HepG2 (cell line): Measurements from ENCODE around the gene BPHL. TPM values are rescaled to one million over a fixed set of nuclear protein-coding genes. Genes with fewer than 3 reads are reported as not detected.
A peak's percentile ranks its signal among the peaks of the same experiment; 100 is the strongest.

Experiments used
- AKAP8 ChIP-seq: sonication (generic); formaldehyde crosslinking; IDR thresholded peaks from 2 replicates; pipeline ENCODE4 v1.5.1; 2020; ENCODE audit warnings: mild to moderate bottlenecking, missing genetic modification reagents
- FOXK1 ChIP-seq: sonication (generic); formaldehyde crosslinking; IDR thresholded peaks from 2 replicates; pipeline ENCODE4 v1.4.0; 2020; ENCODE audit warnings: low read depth, missing genetic modification reagents, borderline replicate concordance
- FOXK2 ChIP-seq: fragments of 450-650 bp; IDR thresholded peaks from 2 replicates; pipeline ENCODE4 v1.6.1; 2016
- GATA4 ChIP-seq: sonication (generic); IDR thresholded peaks from 2 replicates; pipeline ENCODE4 v1.6.1; 2016; ENCODE audit warnings: antibody characterized with exemption, low read depth, borderline replicate concordance
- KLF15 ChIP-seq: sonication (generic); formaldehyde crosslinking; IDR thresholded peaks from 2 replicates; pipeline ENCODE4 v1.8.1; 2023; ENCODE audit warnings: borderline replicate concordance, mild to moderate bottlenecking, inconsistent platforms, missing genetic modification reagents, mixed read lengths
- MAFK ChIP-seq, 2 experiments: IDR thresholded peaks in 1 of 2; conservative IDR thresholded peaks in 1 of 2; 2 replicates each; pipeline ENCODE4 v1.6.1; 2011; ENCODE audit warnings: improper control_type of control experiment in 2 of 2, low read length in 2 of 2
- NFIB ChIP-seq: sonication (generic); formaldehyde crosslinking; IDR thresholded peaks from 2 replicates; pipeline ENCODE4 v1.9.0; 2021; ENCODE audit warnings: missing genetic modification reagents, mild to moderate bottlenecking, borderline replicate concordance
- RARG ChIP-seq: sonication (generic); formaldehyde crosslinking; IDR thresholded peaks from 2 replicates; pipeline ENCODE4 v1.4.0; 2020; ENCODE audit warnings: low read depth, mild to moderate bottlenecking, missing genetic modification reagents
- REL ChIP-seq: sonication (generic); formaldehyde crosslinking; conservative IDR thresholded peaks from 2 replicates; pipeline ENCODE4 v1.8.0; 2022; ENCODE audit warnings: mild to moderate bottlenecking, missing genetic modification reagents, moderate library complexity
- SALL1 ChIP-seq: sonication (generic); formaldehyde crosslinking; IDR thresholded peaks from 2 replicates; pipeline ENCODE4 v1.8.0; 2022; ENCODE audit warnings: mild to moderate bottlenecking, missing genetic modification reagents
- ZFP62 ChIP-seq: sonication (generic); formaldehyde crosslinking; IDR thresholded peaks from 2 replicates; pipeline ENCODE4 v1.4.0; 2020; ENCODE audit warnings: missing genetic modification reagents
- ZNF326 ChIP-seq: sonication (generic); formaldehyde crosslinking; IDR thresholded peaks from 2 replicates; pipeline ENCODE4 v1.4.0; 2020; ENCODE audit warnings: missing genetic modification reagents, borderline replicate concordance
- ZNF530 ChIP-seq: sonication (generic); formaldehyde crosslinking; IDR thresholded peaks from 2 replicates; pipeline ENCODE4 v1.5.0; 2020; ENCODE audit warnings: low read depth, mild to moderate bottlenecking, missing genetic modification reagents
- ZNF749 ChIP-seq: sonication (generic); formaldehyde crosslinking; IDR thresholded peaks from 2 replicates; pipeline ENCODE4 v1.8.0; 2022; ENCODE audit warnings: mild to moderate bottlenecking, missing genetic modification reagents, moderate library complexity, borderline replicate concordance
- ZNF788 ChIP-seq: sonication (generic); formaldehyde crosslinking; IDR thresholded peaks from 2 replicates; pipeline ENCODE4 v1.5.0; 2020; ENCODE audit warnings: mild to moderate bottlenecking, missing genetic modification reagents, borderline replicate concordance
- polyA plus RNA-seq, 8 experiments: library from polyadenylated mRNA; depleted of rRNA in 3 of 8; stranded (reverse) in 7 of 8; unstranded in 1 of 8; fragments of >200 nt; fragmentation: Illumina TruSeq in 4 of 8; extraction: Trizol in 4 of 8; gene quantifications; 2 replicates each; pipeline versions ENCODE4 v1.2.1 to v1.2.3, GENCODE V29; 2011 to 2016; ENCODE audit warnings: low read depth in 4 of 8, missing spikeins in 1 of 8, mixed read lengths in 1 of 8; ENCODE audit not compliant: insufficient read depth in 1 of 8
- total RNA-seq, 5 experiments: library from RNA; depleted of rRNA; stranded (reverse); fragments of >200 nt; fragmentation: Illumina TruSeq; extraction: Trizol; gene quantifications; 2 replicates each; pipeline ENCODE4 v1.2.3, GENCODE V29; 2016; ENCODE audit warnings: low read depth in 1 of 5
- TF ChIP-seq, protein P1 (sequence below): sonication (generic); formaldehyde crosslinking; IDR thresholded peaks from 2 replicates; pipeline ENCODE4 v1.4.0; 2020; ENCODE audit warnings: missing genetic modification reagents
- TF ChIP-seq, protein P2 (sequence below): sonication (generic); formaldehyde crosslinking; IDR thresholded peaks from 2 replicates; pipeline ENCODE4 v1.5.1; 2020; ENCODE audit warnings: mild to moderate bottlenecking, missing genetic modification reagents, borderline replicate concordance
- TF ChIP-seq, protein P3 (sequence below): sonication (generic); formaldehyde crosslinking; IDR thresholded peaks from 2 replicates; pipeline ENCODE4 v1.5.0; 2020; ENCODE audit warnings: mild to moderate bottlenecking, missing genetic modification reagents

Gene BPHL
- total and polyA plus RNA-seq, 2 of the 13 experiments (the other 11 are each of a cell fraction or from before 2014, with no cell fraction given): 37.8 to 39.5 TPM

DNA sequence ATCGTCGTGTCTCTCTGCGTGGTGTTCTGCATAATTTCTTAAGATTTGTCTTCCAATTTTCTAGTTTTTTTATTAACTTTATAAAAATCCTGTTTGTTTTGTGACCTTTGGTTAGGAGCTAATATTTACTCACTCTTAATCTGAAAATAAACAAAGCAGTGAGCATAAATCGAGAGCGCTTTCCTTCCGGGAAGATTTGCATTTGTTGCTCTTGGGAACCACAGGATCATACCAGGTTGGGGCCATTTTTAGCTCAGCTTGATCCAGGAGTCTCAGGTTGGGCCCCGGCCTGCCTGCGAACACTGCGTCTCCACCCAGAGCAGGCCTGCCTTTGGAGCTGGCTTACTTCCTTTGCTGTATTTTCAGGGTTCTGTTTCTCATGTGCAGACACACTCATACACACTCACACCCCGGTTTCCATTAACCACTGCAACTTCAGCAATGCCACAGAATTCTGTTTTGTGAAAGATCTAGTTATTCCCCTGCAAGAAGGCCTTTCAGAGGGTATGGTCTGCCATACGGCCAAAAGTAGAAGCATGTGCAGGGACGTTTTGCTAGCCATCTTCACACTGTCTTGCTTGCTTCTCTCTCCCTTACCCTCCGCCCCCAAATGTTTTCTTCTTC is 17.3 kb downstream of the BPHL start (continued):
- peak; percentile 55; the same call in 1 of the 2 replicates for TF ChIP-seq FOXK1 (CRISPR knock-in tag)
- no peak for TF ChIP-seq AKAP8 (CRISPR knock-in tag)
- TF ChIP-seq ZNF326 (CRISPR knock-in tag): no peak
- TF ChIP-seq ZFP62: no peak
- TF ChIP-seq ZNF788: no peak; the same call in 1 of the 2 replicates
- TF ChIP-seq FOXK2: no peak
- TF ChIP-seq NFIB (CRISPR knock-in tag): no peak
- TF ChIP-seq KLF15: no peak
- peak; percentile 41; the same call in 1 of the 2 replicates for TF ChIP-seq GATA4
- TF ChIP-seq SALL1 (CRISPR knock-in tag): peak; percentile 54
- TF ChIP-seq ZNF749 (CRISPR knock-in tag): no peak
- TF ChIP-seq RARG (CRISPR knock-in tag): no peak
- TF ChIP-seq MAFK (conservative IDR thresholded peaks at IDR 0.05 in 1 of 2, IDR thresholded peaks at IDR 0.05 in 1 of 2; ENCODE audit: low read length in 2 of 2): no peak
- TF ChIP-seq, protein P1, sequence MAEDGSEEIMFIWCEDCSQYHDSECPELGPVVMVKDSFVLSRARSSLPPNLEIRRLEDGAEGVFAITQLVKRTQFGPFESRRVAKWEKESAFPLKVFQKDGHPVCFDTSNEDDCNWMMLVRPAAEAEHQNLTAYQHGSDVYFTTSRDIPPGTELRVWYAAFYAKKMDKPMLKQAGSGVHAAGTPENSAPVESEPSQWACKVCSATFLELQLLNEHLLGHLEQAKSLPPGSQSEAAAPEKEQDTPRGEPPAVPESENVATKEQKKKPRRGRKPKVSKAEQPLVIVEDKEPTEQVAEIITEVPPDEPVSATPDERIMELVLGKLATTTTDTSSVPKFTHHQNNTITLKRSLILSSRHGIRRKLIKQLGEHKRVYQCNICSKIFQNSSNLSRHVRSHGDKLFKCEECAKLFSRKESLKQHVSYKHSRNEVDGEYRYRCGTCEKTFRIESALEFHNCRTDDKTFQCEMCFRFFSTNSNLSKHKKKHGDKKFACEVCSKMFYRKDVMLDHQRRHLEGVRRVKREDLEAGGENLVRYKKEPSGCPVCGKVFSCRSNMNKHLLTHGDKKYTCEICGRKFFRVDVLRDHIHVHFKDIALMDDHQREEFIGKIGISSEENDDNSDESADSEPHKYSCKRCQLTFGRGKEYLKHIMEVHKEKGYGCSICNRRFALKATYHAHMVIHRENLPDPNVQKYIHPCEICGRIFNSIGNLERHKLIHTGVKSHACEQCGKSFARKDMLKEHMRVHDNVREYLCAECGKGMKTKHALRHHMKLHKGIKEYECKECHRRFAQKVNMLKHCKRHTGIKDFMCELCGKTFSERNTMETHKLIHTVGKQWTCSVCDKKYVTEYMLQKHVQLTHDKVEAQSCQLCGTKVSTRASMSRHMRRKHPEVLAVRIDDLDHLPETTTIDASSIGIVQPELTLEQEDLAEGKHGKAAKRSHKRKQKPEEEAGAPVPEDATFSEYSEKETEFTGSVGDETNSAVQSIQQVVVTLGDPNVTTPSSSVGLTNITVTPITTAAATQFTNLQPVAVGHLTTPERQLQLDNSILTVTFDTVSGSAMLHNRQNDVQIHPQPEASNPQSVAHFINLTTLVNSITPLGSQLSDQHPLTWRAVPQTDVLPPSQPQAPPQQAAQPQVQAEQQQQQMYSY (CRISPR knock-in tag): no peak
- no peak for TF ChIP-seq ZNF530 (CRISPR knock-in tag)
- TF ChIP-seq, protein P2, sequence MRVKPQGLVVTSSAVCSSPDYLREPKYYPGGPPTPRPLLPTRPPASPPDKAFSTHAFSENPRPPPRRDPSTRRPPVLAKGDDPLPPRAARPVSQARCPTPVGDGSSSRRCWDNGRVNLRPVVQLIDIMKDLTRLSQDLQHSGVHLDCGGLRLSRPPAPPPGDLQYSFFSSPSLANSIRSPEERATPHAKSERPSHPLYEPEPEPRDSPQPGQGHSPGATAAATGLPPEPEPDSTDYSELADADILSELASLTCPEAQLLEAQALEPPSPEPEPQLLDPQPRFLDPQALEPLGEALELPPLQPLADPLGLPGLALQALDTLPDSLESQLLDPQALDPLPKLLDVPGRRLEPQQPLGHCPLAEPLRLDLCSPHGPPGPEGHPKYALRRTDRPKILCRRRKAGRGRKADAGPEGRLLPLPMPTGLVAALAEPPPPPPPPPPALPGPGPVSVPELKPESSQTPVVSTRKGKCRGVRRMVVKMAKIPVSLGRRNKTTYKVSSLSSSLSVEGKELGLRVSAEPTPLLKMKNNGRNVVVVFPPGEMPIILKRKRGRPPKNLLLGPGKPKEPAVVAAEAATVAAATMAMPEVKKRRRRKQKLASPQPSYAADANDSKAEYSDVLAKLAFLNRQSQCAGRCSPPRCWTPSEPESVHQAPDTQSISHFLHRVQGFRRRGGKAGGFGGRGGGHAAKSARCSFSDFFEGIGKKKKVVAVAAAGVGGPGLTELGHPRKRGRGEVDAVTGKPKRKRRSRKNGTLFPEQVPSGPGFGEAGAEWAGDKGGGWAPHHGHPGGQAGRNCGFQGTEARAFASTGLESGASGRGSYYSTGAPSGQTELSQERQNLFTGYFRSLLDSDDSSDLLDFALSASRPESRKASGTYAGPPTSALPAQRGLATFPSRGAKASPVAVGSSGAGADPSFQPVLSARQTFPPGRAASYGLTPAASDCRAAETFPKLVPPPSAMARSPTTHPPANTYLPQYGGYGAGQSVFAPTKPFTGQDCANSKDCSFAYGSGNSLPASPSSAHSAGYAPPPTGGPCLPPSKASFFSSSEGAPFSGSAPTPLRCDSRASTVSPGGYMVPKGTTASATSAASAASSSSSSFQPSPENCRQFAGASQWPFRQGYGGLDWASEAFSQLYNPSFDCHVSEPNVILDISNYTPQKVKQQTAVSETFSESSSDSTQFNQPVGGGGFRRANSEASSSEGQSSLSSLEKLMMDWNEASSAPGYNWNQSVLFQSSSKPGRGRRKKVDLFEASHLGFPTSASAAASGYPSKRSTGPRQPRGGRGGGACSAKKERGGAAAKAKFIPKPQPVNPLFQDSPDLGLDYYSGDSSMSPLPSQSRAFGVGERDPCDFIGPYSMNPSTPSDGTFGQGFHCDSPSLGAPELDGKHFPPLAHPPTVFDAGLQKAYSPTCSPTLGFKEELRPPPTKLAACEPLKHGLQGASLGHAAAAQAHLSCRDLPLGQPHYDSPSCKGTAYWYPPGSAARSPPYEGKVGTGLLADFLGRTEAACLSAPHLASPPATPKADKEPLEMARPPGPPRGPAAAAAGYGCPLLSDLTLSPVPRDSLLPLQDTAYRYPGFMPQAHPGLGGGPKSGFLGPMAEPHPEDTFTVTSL (CRISPR knock-in tag): peak; percentile 89; the same call in 1 of the 2 replicates
- TF ChIP-seq, protein P3, sequence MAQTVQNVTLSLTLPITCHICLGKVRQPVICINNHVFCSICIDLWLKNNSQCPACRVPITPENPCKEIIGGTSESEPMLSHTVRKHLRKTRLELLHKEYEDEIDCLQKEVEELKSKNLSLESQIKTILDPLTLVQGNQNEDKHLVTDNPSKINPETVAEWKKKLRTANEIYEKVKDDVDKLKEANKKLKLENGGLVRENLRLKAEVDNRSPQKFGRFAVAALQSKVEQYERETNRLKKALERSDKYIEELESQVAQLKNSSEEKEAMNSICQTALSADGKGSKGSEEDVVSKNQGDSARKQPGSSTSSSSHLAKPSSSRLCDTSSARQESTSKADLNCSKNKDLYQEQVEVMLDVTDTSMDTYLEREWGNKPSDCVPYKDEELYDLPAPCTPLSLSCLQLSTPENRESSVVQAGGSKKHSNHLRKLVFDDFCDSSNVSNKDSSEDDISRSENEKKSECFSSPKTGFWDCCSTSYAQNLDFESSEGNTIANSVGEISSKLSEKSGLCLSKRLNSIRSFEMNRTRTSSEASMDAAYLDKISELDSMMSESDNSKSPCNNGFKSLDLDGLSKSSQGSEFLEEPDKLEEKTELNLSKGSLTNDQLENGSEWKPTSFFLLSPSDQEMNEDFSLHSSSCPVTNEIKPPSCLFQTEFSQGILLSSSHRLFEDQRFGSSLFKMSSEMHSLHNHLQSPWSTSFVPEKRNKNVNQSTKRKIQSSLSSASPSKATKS (CRISPR knock-in tag): 0 out of 2 replicates have a peak, but pooled peaks have one; percentile 50
- TF ChIP-seq REL (CRISPR knock-in tag): no peak
